ENCODE measurements around the gene BAG3. TPM values are rescaled to one million over a fixed set of nuclear protein-coding genes. Genes with fewer than 3 reads are reported as not detected.

The BAG3 gene
- total RNA-seq, 2 donors from 2014 or later: 13.4 to 19.5 TPM

DNA sequence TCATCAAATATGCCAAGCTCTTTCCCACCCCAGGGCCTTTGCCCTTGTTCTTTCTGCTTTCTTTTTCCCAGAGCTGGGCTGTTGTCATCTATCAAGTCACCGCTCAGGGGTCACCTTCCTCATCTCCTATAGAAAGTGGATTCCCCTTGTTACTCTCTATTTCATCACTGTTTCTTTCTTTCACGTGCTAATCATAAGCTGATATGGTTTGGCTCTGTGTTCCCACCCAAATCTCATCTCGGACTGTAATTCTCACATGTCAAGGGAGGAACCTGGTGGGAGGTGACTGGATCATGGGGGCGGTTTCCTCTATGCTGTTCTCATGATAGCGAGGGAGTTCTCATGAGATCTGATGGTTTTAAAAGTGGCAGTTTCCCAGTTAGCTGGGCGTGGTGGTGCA, 37.4 kb upstream of the BAG3 start:
- DNase-seq: no peak
- H3K4me1 ChIP-seq (ENCODE audit: control insufficient read depth, insufficient read depth, low read length): no peaks in the 10 kb centered on the region
- Mint-ChIP-seq H3K36me3 (ENCODE audit: low read depth) (peaks cover 2% of the 10 kb centered on the region), H3K4me1 (peaks cover 4% of the 10 kb centered on the region), H3K9me3 (peaks cover 13% of the 10 kb centered on the region), H3K4me3 (no peak overlapping the region), H3K27ac (no peak overlapping the region), H3K27me3 (ENCODE audit: insufficient read depth) (peaks cover 5% of the 10 kb centered on the region)
- no peak overlapping the region for H3K27ac ChIP-seq (ENCODE audit: low read depth, low read length)
- no peak overlapping the region for H3K9ac ChIP-seq (ENCODE audit: extremely low read depth, low read length, poor library complexity, severe bottlenecking)
- TF ChIP-seq, protein P1, sequence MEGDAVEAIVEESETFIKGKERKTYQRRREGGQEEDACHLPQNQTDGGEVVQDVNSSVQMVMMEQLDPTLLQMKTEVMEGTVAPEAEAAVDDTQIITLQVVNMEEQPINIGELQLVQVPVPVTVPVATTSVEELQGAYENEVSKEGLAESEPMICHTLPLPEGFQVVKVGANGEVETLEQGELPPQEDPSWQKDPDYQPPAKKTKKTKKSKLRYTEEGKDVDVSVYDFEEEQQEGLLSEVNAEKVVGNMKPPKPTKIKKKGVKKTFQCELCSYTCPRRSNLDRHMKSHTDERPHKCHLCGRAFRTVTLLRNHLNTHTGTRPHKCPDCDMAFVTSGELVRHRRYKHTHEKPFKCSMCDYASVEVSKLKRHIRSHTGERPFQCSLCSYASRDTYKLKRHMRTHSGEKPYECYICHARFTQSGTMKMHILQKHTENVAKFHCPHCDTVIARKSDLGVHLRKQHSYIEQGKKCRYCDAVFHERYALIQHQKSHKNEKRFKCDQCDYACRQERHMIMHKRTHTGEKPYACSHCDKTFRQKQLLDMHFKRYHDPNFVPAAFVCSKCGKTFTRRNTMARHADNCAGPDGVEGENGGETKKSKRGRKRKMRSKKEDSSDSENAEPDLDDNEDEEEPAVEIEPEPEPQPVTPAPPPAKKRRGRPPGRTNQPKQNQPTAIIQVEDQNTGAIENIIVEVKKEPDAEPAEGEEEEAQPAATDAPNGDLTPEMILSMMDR (conservative IDR thresholded peaks at IDR 0.05): no peak
- no peaks in the 10 kb centered on the region for H3K36me3 ChIP-seq (ENCODE audit: control insufficient read depth, insufficient read depth, low read length)
- 94 to 100% methylated on average over 5 to 6 of the region's 6 CpGs for WGBS, 2 experiments (ENCODE audit: insufficient coverage in 1 of 2, insufficient read length in 1 of 2)
- no peak overlapping the region for H3K4me3 ChIP-seq (ENCODE audit: low read length)
- H3K9me3 ChIP-seq (ENCODE audit: control insufficient read depth, low read length): peaks cover 10% of the 10 kb centered on the region
- H3K27me3 ChIP-seq (ENCODE audit: control insufficient read depth, insufficient read depth, low read length, poor library complexity, severe bottlenecking): no peaks in the 10 kb centered on the region

DNA sequence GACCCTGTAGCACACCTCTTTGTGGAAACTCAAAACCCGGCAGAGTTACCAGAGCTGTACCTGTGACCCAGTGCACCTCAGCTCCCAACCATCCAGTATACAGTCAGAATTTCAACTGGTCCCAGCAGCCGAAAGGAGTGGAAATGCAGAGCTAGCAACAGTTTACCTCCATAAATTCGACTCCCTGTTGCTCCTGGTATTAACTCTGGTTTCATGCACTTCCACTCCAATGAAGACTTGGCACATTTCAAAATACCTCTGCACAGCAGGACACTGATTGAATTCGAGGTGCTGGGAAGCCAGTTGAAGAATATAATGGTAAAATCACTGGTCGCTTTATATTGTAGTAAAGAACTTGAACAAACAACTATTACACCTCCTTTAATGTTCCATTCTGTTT, 36.5 kb upstream of the BAG3 start:
- TF ChIP-seq, protein P1 (conservative IDR thresholded peaks at IDR 0.05): no peak
- no peaks in the 10 kb centered on the region for H3K27me3 ChIP-seq (ENCODE audit: control insufficient read depth, insufficient read depth, low read length, poor library complexity, severe bottlenecking)
- H3K4me3 Mint-ChIP-seq: no peak overlapping the region
- peaks cover 2% of the 10 kb centered on the region for H3K27me3 Mint-ChIP-seq (ENCODE audit: insufficient read depth)
- H3K36me3 Mint-ChIP-seq (ENCODE audit: low read depth): peaks cover 2% of the 10 kb centered on the region
- peaks cover 10% of the 10 kb centered on the region for H3K9me3 ChIP-seq (ENCODE audit: control insufficient read depth, low read length)
- no peak overlapping the region for H3K9ac ChIP-seq (ENCODE audit: extremely low read depth, low read length, poor library complexity, severe bottlenecking)
- no peaks in the 10 kb centered on the region for H3K4me1 ChIP-seq (ENCODE audit: control insufficient read depth, insufficient read depth, low read length)
- H3K27ac ChIP-seq (ENCODE audit: low read depth, low read length): no peak overlapping the region
- WGBS, 2 experiments (ENCODE audit: insufficient coverage in 1 of 2, insufficient read length in 1 of 2): 98 to 100% methylated on average over 2 to 5 of the region's 5 CpGs
- H3K27ac Mint-ChIP-seq: no peak overlapping the region
- peaks cover 13% of the 10 kb centered on the region for H3K9me3 Mint-ChIP-seq
- DNase-seq: no peak
- H3K36me3 ChIP-seq (ENCODE audit: control insufficient read depth, insufficient read depth, low read length): no peaks in the 10 kb centered on the region
- H3K4me1 Mint-ChIP-seq: peaks cover 4% of the 10 kb centered on the region
- no peak overlapping the region for H3K4me3 ChIP-seq (ENCODE audit: low read length)

DNA sequence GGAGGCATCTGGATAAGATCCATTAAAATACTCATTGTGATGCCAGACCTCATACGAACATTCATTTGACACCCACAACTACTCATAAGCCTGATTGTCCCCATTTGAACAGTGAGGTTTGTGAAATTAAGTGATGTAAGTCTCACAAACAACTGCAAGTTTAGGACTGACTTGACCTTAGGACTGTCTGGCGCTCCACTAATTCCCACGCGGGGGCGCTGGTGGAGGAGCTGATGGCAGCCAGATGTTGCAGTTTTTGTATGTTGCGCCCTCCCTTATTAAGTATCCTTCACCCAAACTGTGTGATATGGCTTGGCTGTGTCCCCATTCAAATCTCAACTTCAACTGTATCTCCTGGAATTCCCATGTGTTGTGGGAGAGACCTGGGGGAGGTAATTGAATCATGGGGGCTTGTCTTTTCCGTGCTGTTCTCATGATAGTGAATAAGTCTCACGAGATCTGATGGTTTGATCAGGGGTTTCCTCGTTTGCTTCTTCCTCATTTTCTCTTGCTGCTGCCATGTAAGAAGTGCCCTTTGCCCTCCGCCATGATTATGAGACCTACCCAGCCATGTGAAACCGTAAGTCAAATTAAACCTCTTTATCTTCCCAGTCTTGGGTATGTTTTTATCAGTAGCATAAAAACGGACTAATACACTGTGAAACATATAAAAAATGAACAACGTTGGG, 34.2 kb upstream of the BAG3 start:
- Histone ChIP-seq H3K9ac (ENCODE audit: extremely low read depth, low read length, poor library complexity, severe bottlenecking) (no peak overlapping the region), H3K27ac (ENCODE audit: low read depth, low read length) (no peak overlapping the region), H3K4me3 (ENCODE audit: low read length) (no peak overlapping the region), H3K4me1 (ENCODE audit: control insufficient read depth, insufficient read depth, low read length) (no peaks in the 10 kb centered on the region), H3K36me3 (ENCODE audit: control insufficient read depth, insufficient read depth, low read length) (no peaks in the 10 kb centered on the region), H3K9me3 (ENCODE audit: control insufficient read depth, low read length) (no peaks in the 10 kb centered on the region), H3K27me3 (ENCODE audit: control insufficient read depth, insufficient read depth, low read length, poor library complexity, severe bottlenecking) (no peaks in the 10 kb centered on the region)
- no peaks in the 10 kb centered on the region for H3K36me3 Mint-ChIP-seq (ENCODE audit: low read depth)
- peaks cover 4% of the 10 kb centered on the region for H3K4me1 Mint-ChIP-seq
- TF ChIP-seq, protein P1 (conservative IDR thresholded peaks at IDR 0.05): peak; percentile 64
- no peak overlapping the region for H3K4me3 Mint-ChIP-seq
- H3K27me3 Mint-ChIP-seq (ENCODE audit: insufficient read depth): no peaks in the 10 kb centered on the region
- WGBS, 2 experiments (ENCODE audit: insufficient coverage in 1 of 2, insufficient read length in 1 of 2): 84 to 89% methylated on average over 12 to 13 of the region's 13 CpGs
- no peak overlapping the region for H3K27ac Mint-ChIP-seq
- peak; percentile 72 for DNase-seq
- H3K9me3 Mint-ChIP-seq: peaks cover 8% of the 10 kb centered on the region
